ENCODE data around the gene FBRS. TPM values are rescaled to one million over a fixed set of nuclear protein-coding genes. Genes with fewer than 3 reads are reported as not detected.

The FBRS gene
- total RNA-seq, 1 donor from 2014 or later = 65.0 TPM

GRCh38 chr16:30710971-30711370 is 52.7 kb downstream of the FBRS start:
- intact Hi-C loops (cut with DNase I) = loop anchor here (10.0 kb wide), 1 partner anchor 54 kb away; the partner anchor contains the start of genes CFAP119 and RNF40
- DNase-seq (no peak), ATAC-seq (no peak)
- peaks cover 99% of the 10 kb centered on the region for H3K36me3 ChIP-seq
- TF ChIP-seq CTCF (IDR thresholded peaks at IDR 0.05) = no peak
- H3K4me1 ChIP-seq = peaks cover 3% of the 10 kb centered on the region
- H3K27me3 ChIP-seq = no peaks in the 10 kb centered on the region
- H3K4me3 ChIP-seq = no peak overlapping the region
- no peaks in the 10 kb centered on the region for H3K9me3 ChIP-seq
- no peak overlapping the region for H3K27ac ChIP-seq

- ATAC-seq = no peak
- no peak for DNase-seq
- Histone ChIP-seq H3K27ac (no peak overlapping the region), H3K9me3 (no peaks in the 10 kb centered on the region), H3K36me3 (peaks cover 99% of the 10 kb centered on the region), H3K4me1 (peaks cover 3% of the 10 kb centered on the region), H3K4me3 (no peak overlapping the region), H3K27me3 (no peaks in the 10 kb centered on the region)
- intact Hi-C loops (cut with DNase I) = loop anchor here (10.0 kb wide), 1 partner anchor 53 kb away; the partner anchor contains the start of genes CFAP119 and RNF40
- no peak for TF ChIP-seq CTCF (IDR thresholded peaks at IDR 0.05)
Measured at GRCh38 chr16:30711712-30712111, 53.5 kb downstream of the FBRS start.

GRCh38 chr16:30715750-30716445 is 57.7 kb downstream of the FBRS start:
- peaks cover 3% of the 10 kb centered on the region for H3K4me1 ChIP-seq
- H3K4me3 ChIP-seq = no peak overlapping the region
- intact Hi-C loops (cut with DNase I) = loop anchor here (10.0 kb wide), 1 partner anchor 49 kb away; the partner anchor contains the start of genes CFAP119 and RNF40
- no peak for DNase-seq
- H3K27ac ChIP-seq = peak overlapping the region; percentile 45
- no peak for TF ChIP-seq CTCF (IDR thresholded peaks at IDR 0.05)
- H3K36me3 ChIP-seq = peaks cover 99% of the 10 kb centered on the region
- no peaks in the 10 kb centered on the region for H3K9me3 ChIP-seq
- peak; percentile 77 for ATAC-seq
- H3K27me3 ChIP-seq = no peaks in the 10 kb centered on the region

GRCh38 chr16:30720086-30720485 is 61.9 kb downstream of the FBRS start:
- ATAC-seq (no peak), DNase-seq (no peak)
- no peaks in the 10 kb centered on the region for H3K4me1 ChIP-seq
- peaks cover 99% of the 10 kb centered on the region for H3K36me3 ChIP-seq
- no peaks in the 10 kb centered on the region for H3K27me3 ChIP-seq
- intact Hi-C loops (cut with DNase I) = no loop called here
- no peaks in the 10 kb centered on the region for H3K9me3 ChIP-seq
- no peak for TF ChIP-seq CTCF (IDR thresholded peaks at IDR 0.05)
- H3K27ac ChIP-seq = no peak overlapping the region
- no peak overlapping the region for H3K4me3 ChIP-seq

Other genes starting within 250 kb of the FBRS start
- gene DCTPP1, start 228.4 kb upstream of the FBRS start, total RNA-seq = 17.9 TPM
- 54.9 TPM for gene SEPHS2, start 212.6 kb upstream of the FBRS start, total RNA-seq
- gene ITGAL, start 185.7 kb upstream of the FBRS start, total RNA-seq = 62.8 TPM
- gene ZNF768, start 131.9 kb upstream of the FBRS start, total RNA-seq = 25.8 TPM
- 11.5 TPM for gene ZNF747, start 123.6 kb upstream of the FBRS start, total RNA-seq
- gene ZNF764, start 100.1 kb upstream of the FBRS start, total RNA-seq = 10.6 TPM
- gene ZNF688, start 86.7 kb upstream of the FBRS start, total RNA-seq = 13.1 TPM
- 16.3 TPM for gene ZNF785, start 72.7 kb upstream of the FBRS start, total RNA-seq
- 7.2 TPM for gene ZNF689, start 48.0 kb upstream of the FBRS start, total RNA-seq
- gene PRR14, start 7.5 kb upstream of the FBRS start, total RNA-seq = 48.2 TPM
- 66.6 TPM for gene SRCAP, start 40.7 kb downstream of the FBRS start, total RNA-seq
- gene PHKG2, start 90.0 kb downstream of the FBRS start, total RNA-seq = 26.0 TPM
- gene CFAP119, start 103.6 kb downstream of the FBRS start, total RNA-seq = 5.5 TPM
- 93.6 TPM for gene RNF40, start 103.9 kb downstream of the FBRS start, total RNA-seq
- 13.3 TPM for gene ZNF629, start 128.8 kb downstream of the FBRS start, total RNA-seq
- gene BCL7C, start 235.6 kb downstream of the FBRS start, total RNA-seq = 25.3 TPM
- gene CTF1, start 238.2 kb downstream of the FBRS start, total RNA-seq = 9.3 TPM

Data from upper lobe of right lung (tissue), 1 donor.